Left ventricle myocardium inferior (tissue), 1 donor: ENCODE results near the gene SLC22A14. TPM values are rescaled to one million over a fixed set of nuclear protein-coding genes. Genes with fewer than 3 reads are reported as not detected.

Experiments
- DNase-seq: peaks from one replicate; pipeline ENCODE4 v3.0.0-alpha.2; 2020
- H3K27ac ChIP-seq: fragments of 200-600 bp; replicated peaks from 2 replicates; pipeline ENCODE4 v1.8.0; 2021
- H3K27me3 ChIP-seq: fragments of 200-600 bp; 2 replicates; pipeline ENCODE4 v1.8.0; 2021; ENCODE audit warnings: low read depth
- H3K36me3 ChIP-seq: fragments of 200-600 bp; 2 replicates; pipeline ENCODE4 v1.8.0; 2021
- H3K4me1 ChIP-seq: fragments of 200-600 bp; 2 replicates; pipeline ENCODE4 v1.8.0; 2021
- H3K4me3 ChIP-seq: fragments of 200-600 bp; 2 replicates; pipeline ENCODE4 v1.8.0; 2021; ENCODE audit warnings: mild to moderate bottlenecking, moderate library complexity
- H3K9me3 ChIP-seq: fragments of 200-600 bp; replicated peaks from 2 replicates; pipeline ENCODE4 v1.8.0; 2021
- intact Hi-C: fragments of 100-400 bp; cut with micrococcal nuclease; formaldehyde crosslinking; loops from one replicate; pipeline ENCODE4 v1.11.0; 2022
- total RNA-seq: library from RNA; stranded (reverse); fragmentation: NEBNext Ultra II Directional; extraction: Animal tissue kit (Norgen Biotek cat#: 25700); gene quantifications from one replicate; pipeline ENCODE4 v1.2.1, GENCODE V29; 2021
- TF ChIP-seq, protein P1 (sequence below): fragments of 200-600 bp; IDR thresholded peaks from 2 replicates; pipeline ENCODE4 v1.8.0; 2021; ENCODE audit warnings: antibody characterized with exemption, mild to moderate bottlenecking, borderline replicate concordance
- donor health status: DM: no; HTN: yes; CAD: no; lungs with severe emphysema.

The SLC22A14 gene
- total RNA-seq, 1 donor from 2014 or later, result not detected

DNA sequence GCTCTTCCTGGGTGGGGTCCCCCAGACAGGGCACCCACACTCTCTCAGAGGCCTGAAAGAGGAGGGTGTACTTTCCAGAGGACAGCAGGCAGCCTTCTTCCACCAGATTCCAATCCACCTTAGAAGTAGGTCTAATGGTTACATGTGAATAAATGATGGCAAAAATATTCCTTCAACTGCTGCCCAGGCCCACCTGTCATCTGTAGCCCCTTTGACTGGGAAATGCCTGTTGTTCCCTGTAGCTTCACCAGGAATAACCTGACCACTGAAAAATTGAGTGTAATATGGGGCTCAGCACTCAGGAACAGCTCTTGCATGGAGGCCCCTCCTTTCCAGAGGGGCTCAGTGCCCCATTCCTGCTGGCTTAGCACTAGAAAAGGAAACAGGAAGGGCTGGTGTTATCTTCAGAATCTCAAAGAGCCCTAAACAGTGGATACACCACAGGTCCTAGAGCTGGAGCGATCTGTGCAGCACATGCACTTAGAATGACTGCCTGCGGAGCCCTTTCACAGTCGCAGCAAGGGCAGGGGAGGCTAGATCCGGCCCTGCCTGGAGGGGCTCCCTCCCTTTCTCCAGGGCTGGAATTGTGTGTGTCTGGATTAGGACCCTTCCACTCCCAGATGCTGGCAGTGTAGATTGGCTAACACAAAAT lies 32.1 kb downstream of the SLC22A14 start:
- Histone ChIP-seq H3K4me3 (no peak overlapping the region), H3K27ac (no peak overlapping the region), H3K4me1 (no peaks in the 10 kb centered on the region), H3K9me3 (no peaks in the 10 kb centered on the region), H3K36me3 (no peaks in the 10 kb centered on the region), H3K27me3 (no peaks in the 10 kb centered on the region)
- no peak for DNase-seq
- TF ChIP-seq, protein P1, sequence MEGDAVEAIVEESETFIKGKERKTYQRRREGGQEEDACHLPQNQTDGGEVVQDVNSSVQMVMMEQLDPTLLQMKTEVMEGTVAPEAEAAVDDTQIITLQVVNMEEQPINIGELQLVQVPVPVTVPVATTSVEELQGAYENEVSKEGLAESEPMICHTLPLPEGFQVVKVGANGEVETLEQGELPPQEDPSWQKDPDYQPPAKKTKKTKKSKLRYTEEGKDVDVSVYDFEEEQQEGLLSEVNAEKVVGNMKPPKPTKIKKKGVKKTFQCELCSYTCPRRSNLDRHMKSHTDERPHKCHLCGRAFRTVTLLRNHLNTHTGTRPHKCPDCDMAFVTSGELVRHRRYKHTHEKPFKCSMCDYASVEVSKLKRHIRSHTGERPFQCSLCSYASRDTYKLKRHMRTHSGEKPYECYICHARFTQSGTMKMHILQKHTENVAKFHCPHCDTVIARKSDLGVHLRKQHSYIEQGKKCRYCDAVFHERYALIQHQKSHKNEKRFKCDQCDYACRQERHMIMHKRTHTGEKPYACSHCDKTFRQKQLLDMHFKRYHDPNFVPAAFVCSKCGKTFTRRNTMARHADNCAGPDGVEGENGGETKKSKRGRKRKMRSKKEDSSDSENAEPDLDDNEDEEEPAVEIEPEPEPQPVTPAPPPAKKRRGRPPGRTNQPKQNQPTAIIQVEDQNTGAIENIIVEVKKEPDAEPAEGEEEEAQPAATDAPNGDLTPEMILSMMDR, result no peak
- intact Hi-C loops, result no loop called here

DNA sequence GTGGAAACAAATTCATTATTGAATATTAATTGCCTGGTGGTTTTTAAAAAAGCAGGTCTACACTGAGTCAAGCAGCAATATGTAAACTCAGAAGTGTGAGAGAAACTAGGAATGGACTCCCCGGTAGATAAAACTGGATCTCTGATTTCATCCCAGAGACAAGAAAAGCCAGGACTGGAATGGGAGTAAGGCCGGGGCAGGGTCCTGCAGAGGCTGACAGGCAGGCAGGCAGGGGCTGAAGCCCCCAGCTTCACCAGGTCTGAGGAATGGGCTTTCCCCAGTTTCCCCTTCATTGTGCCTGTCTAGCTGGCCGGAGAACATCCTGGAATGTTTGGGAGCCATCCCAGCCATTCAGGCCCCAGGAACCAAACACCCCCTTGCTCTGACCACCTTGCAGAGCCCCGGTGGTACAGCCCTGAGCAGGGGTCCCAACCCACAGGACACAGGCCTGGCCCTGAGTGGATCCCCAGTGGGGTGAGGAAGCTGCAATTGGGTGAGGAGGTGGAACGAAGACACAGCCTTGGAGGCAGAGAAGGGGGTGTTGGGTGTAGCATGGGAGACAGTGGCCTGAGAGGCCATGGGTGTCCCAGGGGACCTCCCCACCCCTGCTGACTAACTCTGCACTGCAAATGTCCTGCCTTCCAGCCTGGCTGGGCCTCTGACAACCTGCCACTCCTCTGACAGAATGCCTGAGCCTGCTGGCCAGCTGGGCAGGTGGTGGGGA lies 32.8 kb downstream of the SLC22A14 start:
- intact Hi-C loops, result no loop called here
- TF ChIP-seq, protein P1, result no peak
- no peak overlapping the region for H3K27ac ChIP-seq

DNA sequence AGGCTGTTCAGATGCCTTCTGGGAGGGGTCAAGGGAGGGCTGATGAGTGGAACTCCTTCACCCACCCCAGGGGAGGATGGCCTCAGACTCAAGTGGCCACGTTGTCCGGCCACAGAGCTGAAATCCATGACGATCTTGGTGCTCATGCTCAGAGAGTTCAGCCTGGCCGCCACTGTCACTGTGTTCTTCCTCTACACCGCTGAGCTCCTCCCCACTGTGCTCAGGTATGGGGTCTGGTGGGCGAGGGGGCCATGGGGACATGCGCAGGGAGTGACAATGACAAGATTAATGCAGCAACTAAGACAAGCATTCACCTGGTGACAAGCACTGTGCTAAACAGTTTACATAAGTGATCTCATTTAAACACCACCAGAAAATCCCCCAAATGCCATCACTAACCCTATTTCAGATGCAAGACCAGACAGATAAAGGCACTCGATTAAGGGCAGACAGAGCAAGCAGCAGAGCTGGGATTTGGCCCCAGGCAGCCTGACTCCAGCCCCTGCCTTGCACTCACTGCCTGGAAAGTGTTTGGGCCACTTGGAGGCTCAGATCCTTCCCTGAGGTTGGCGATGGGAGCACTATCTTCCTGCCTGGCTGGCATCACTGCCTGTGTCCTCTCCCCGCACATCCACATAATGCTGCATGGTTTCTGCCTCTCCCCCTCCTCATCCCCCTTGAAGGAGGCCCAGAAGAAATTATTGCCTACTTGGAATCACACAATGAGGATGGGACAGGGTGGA lies 33.6 kb downstream of the SLC22A14 start:
- Histone ChIP-seq H3K27ac (no peak overlapping the region), H3K4me3 (no peak overlapping the region), H3K9me3 (no peaks in the 10 kb centered on the region), H3K36me3 (no peaks in the 10 kb centered on the region), H3K27me3 (no peaks in the 10 kb centered on the region), H3K4me1 (no peaks in the 10 kb centered on the region)
- intact Hi-C loops, result no loop called here
- DNase-seq, result no peak
- TF ChIP-seq, protein P1, result no peak

More for the DNA sequence above, 32.8 kb downstream of the SLC22A14 start:
- H3K4me3 ChIP-seq, result no peak overlapping the region
- H3K9me3 ChIP-seq, result no peaks in the 10 kb centered on the region
- no peak for DNase-seq
- no peaks in the 10 kb centered on the region for H3K36me3 ChIP-seq
- H3K27me3 ChIP-seq, result no peaks in the 10 kb centered on the region
- no peaks in the 10 kb centered on the region for H3K4me1 ChIP-seq

DNA sequence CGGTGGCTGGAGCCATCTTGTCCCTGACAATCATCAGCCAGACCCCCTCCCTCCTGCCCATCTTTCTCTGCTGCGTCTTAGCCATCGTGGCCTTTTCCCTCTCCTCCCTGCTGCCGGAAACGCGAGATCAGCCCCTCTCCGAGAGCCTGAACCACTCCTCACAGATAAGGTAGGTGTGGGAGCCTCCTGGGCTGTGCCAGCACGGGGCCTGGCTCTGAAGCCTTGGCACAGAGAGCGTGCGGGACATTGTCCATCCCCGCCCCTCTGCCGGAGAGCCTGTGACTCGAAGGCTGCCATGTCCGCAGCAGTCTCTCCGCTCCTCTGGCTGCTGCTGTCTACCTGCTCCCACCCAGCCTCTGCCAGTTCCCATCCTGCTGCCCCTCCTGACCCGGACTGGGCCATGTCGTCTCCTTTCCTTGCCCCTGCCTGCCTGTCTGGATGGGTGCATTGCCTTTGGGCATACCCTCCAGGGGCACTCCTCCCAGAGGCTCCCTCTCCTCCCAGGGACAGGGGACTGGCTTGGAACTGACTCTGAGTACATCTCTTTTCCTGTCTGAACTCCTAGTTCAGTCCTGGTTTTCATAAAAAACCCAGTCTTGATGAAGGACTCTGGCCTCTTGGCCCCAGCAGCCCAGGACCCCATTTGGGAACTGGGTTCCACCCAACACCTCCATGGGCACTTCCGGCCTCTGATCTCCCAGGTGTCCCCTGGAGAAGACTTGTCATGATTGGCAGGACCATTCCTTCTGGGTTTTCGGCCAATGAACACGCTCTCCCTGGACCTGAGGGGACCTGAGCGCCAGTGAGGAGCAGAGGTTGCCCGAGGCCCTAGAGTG lies 34.5 kb downstream of the SLC22A14 start:
- no peaks in the 10 kb centered on the region for H3K4me1 ChIP-seq
- DNase-seq, result no peak
- TF ChIP-seq, protein P1, result no peak
- no peak overlapping the region for H3K27ac ChIP-seq
- peaks cover 5% of the 10 kb centered on the region for H3K9me3 ChIP-seq
- intact Hi-C loops, result no loop called here
- no peaks in the 10 kb centered on the region for H3K27me3 ChIP-seq
- no peaks in the 10 kb centered on the region for H3K36me3 ChIP-seq
- H3K4me3 ChIP-seq, result no peak overlapping the region

DNA sequence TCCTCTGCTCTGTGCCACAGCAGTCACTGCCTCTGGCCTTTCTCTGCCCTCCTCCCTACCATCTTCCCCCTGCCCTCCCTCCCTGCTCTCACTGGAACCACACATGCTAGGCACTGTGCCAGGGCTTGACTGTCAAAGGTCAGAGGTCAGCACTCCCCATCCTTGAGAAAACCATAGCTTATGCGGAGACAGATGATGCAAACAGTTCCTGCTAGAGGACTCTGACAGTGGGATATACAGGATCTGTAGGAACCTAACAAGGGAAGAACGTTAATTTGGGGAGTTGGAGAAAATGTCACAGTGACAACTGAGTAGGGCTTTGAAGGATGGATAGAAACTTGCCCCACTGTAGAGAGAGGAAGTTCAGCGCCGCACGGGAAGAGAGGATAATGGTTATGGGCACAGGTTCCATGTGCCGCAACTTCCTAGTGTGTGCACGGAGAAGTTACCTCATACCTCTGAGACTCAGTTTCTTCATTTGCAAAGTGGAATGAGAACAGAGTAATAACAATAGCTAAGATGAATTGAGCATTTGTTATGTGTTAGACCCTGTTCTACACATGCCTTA lies 35.2 kb downstream of the SLC22A14 start:
- no peaks in the 10 kb centered on the region for H3K36me3 ChIP-seq
- no peak overlapping the region for H3K4me3 ChIP-seq
- H3K4me1 ChIP-seq, result no peaks in the 10 kb centered on the region
- no peak for DNase-seq
- no peak overlapping the region for H3K27ac ChIP-seq
- H3K27me3 ChIP-seq, result no peaks in the 10 kb centered on the region
- intact Hi-C loops, result no loop called here
- H3K9me3 ChIP-seq, result peaks cover 12% of the 10 kb centered on the region
- TF ChIP-seq, protein P1, result no peak
